Smooth muscle cell (in vitro differentiated cells): ENCODE measurements around the gene BAIAP3. TPM values are rescaled to one million over a fixed set of nuclear protein-coding genes. Genes with fewer than 3 reads are reported as not detected.

ENCODE experiments used
- DNase-seq: peaks from one replicate; lab custom pipeline; 2025; ENCODE audit not compliant: unreplicated experiment; lab: John Stamatoyannopoulos, UW
- H2AFZ ChIP-seq: fragments of 200-600 bp; sonication (generic); 2 replicates; pipeline ENCODE4 v1.6.0; 2016; ENCODE audit warnings: antibody characterized with exemption, low read depth, mild to moderate bottlenecking
- H3F3A ChIP-seq: fragments of 200-600 bp; sonication (generic); 2 replicates; pipeline ENCODE4 v1.6.0; 2017; ENCODE audit warnings: antibody characterized with exemption, low read depth
- H3K27ac ChIP-seq: fragments of 200-600 bp; sonication (generic); 2 replicates; pipeline ENCODE4 v1.5.1; 2016; ENCODE audit warnings: low read depth, mild to moderate bottlenecking
- H3K27me3 ChIP-seq: fragments of 200-600 bp; sonication (generic); 2 replicates; pipeline ENCODE4 v1.6.1; 2016; ENCODE audit warnings: low read depth, mild to moderate bottlenecking
- H3K36me3 ChIP-seq: fragments of 200-600 bp; sonication (generic); 2 replicates; pipeline ENCODE4 v1.5.1; 2016; ENCODE audit warnings: low read depth
- H3K4me1 ChIP-seq: fragments of 200-600 bp; sonication (generic); 2 replicates; pipeline ENCODE4 v1.5.1; 2016; ENCODE audit warnings: low read depth
- H3K4me2 ChIP-seq: fragments of 200-600 bp; sonication (generic); 2 replicates; pipeline ENCODE4 v1.6.0; 2016; ENCODE audit warnings: mild to moderate bottlenecking
- H3K4me3 ChIP-seq: fragments of 200-600 bp; sonication (generic); 2 replicates; pipeline ENCODE4 v1.5.1; 2016; ENCODE audit warnings: mild to moderate bottlenecking
- H3K79me2 ChIP-seq: fragments of 200-600 bp; sonication (generic); 2 replicates; pipeline ENCODE4 v1.6.0; 2016; ENCODE audit warnings: low read depth, mild to moderate bottlenecking
- H3K9ac ChIP-seq: fragments of 200-600 bp; sonication (generic); 2 replicates; pipeline ENCODE4 v1.6.0; 2016; ENCODE audit warnings: low read depth
- H3K9me3 ChIP-seq: fragments of 200-600 bp; sonication (generic); replicated peaks from 2 replicates; pipeline ENCODE4 v1.5.1; 2016; ENCODE audit warnings: low read depth
- H4K20me1 ChIP-seq: fragments of 200-600 bp; sonication (generic); 2 replicates; pipeline ENCODE4 v1.6.0; 2016; ENCODE audit warnings: low read depth
- WGBS: methylation state at CpG from one replicate; pipeline ENCODE4 v1.1.7; 2016; ENCODE audit warnings: low lambda C conversion rate; 5-methylcytosine and 5-hydroxymethylcytosine counted together
- polyA plus RNA-seq: library from polyadenylated mRNA; unstranded; fragments of >200 nt; fragmentation: Nextera tagmentation; extraction: Ambion mirVana; gene quantifications from 2 replicates; pipeline ENCODE4 v1.2.1, GENCODE V29; 2016
- total RNA-seq: library from RNA; depleted of rRNA; stranded (reverse); fragments of >200 nt; gene quantifications from 2 replicates; pipeline ENCODE4 v1.2.3, GENCODE V29; 2014
- TF ChIP-seq, protein P1 (sequence below): fragments of 200-600 bp; sonication (generic); IDR thresholded peaks from 2 replicates; pipeline ENCODE4 v1.5.1; 2017; ENCODE audit warnings: borderline replicate concordance, mild to moderate bottlenecking, antibody characterized with exemption; ENCODE audit not compliant: insufficient read depth, poor library complexity, severe bottlenecking

Gene BAIAP3
- total and polyA plus RNA-seq, 2 experiments from 2014 or later = 0.31 to 0.51 TPM

DNA sequence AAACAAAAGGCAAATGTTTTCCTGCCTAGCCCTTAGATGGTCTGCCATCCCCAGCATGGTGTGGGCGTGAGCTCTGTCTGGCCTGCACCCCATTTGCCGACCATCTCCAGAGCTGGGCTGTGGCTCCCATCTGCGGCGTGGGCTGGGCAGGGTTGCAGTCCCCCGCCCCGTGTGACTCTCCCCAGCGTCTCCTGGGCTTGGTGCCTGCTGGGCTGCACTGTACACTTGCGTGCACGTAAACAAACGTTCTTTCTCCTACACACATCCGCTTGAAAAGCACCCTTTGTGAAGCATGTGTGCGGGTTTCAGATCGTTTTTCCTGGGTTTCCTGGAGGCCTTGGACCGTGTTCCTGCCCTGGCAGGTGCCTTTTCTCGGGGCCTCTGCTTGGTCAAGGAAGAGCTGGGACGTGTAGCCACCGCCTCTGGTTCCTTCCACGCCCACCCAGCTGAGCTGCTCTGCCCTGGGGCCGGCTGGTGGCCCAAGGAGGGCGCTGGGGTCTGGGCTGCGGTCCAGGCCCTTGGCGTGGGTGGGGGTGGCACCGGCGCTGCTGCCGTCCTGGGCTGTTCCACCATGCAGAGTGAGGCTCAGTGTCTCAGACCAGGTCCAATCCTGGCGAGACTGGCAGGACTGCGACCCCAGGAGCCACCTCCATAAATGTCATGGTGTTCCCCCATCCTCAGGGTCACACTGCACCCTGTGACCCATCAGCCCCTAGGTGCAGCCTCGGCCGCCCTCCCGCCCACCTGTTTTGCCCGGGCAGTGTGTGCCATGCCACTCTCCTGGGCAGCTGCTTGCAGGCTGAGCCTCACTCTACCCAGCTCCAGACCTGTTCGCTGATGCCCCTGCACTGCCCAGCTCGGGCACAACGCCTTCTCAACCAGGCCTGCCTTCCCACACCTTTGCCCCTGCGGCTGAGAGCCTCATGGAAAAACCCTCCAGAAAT, 9.9 kb upstream of the BAIAP3 start:
- WGBS = 96% methylated on average over 35 of the region's 35 CpGs
- H3K9me3 ChIP-seq = no peaks in the 10 kb centered on the region
- peaks cover 10% of the 10 kb centered on the region for H3K79me2 ChIP-seq
- H3K27me3 ChIP-seq = no peaks in the 10 kb centered on the region
- H3K9ac ChIP-seq = no peak overlapping the region
- H3K27ac ChIP-seq = no peak overlapping the region
- H3K4me2 ChIP-seq = no peak overlapping the region
- DNase-seq = no peak
- no peak overlapping the region for H2AFZ ChIP-seq
- peaks cover 5% of the 10 kb centered on the region for H3K36me3 ChIP-seq
- peaks cover 58% of the 10 kb centered on the region for H4K20me1 ChIP-seq
- H3K4me1 ChIP-seq = no peaks in the 10 kb centered on the region
- no peaks in the 10 kb centered on the region for H3F3A ChIP-seq
- TF ChIP-seq, protein P1, sequence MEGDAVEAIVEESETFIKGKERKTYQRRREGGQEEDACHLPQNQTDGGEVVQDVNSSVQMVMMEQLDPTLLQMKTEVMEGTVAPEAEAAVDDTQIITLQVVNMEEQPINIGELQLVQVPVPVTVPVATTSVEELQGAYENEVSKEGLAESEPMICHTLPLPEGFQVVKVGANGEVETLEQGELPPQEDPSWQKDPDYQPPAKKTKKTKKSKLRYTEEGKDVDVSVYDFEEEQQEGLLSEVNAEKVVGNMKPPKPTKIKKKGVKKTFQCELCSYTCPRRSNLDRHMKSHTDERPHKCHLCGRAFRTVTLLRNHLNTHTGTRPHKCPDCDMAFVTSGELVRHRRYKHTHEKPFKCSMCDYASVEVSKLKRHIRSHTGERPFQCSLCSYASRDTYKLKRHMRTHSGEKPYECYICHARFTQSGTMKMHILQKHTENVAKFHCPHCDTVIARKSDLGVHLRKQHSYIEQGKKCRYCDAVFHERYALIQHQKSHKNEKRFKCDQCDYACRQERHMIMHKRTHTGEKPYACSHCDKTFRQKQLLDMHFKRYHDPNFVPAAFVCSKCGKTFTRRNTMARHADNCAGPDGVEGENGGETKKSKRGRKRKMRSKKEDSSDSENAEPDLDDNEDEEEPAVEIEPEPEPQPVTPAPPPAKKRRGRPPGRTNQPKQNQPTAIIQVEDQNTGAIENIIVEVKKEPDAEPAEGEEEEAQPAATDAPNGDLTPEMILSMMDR = no peak
- no peak overlapping the region for H3K4me3 ChIP-seq

- H3K4me2 ChIP-seq = no peak overlapping the region
- no peaks in the 10 kb centered on the region for H3K27me3 ChIP-seq
- no peaks in the 10 kb centered on the region for H3K9me3 ChIP-seq
- WGBS = 89% methylated on average over 22 of the region's 22 CpGs
- H3K27ac ChIP-seq = no peak overlapping the region
- peaks cover 6% of the 10 kb centered on the region for H3K79me2 ChIP-seq
- no peaks in the 10 kb centered on the region for H3F3A ChIP-seq
- no peak overlapping the region for H3K9ac ChIP-seq
- H2AFZ ChIP-seq = no peak overlapping the region
- H4K20me1 ChIP-seq = peaks cover 51% of the 10 kb centered on the region
- no peak overlapping the region for H3K4me3 ChIP-seq
- DNase-seq = no peak
- TF ChIP-seq, protein P1 = no peak
- no peaks in the 10 kb centered on the region for H3K4me1 ChIP-seq
- peaks cover 5% of the 10 kb centered on the region for H3K36me3 ChIP-seq
These were observed 9.1 kb upstream of the BAIAP3 start for GRCh38 chr16:1324286-1324826.

DNA sequence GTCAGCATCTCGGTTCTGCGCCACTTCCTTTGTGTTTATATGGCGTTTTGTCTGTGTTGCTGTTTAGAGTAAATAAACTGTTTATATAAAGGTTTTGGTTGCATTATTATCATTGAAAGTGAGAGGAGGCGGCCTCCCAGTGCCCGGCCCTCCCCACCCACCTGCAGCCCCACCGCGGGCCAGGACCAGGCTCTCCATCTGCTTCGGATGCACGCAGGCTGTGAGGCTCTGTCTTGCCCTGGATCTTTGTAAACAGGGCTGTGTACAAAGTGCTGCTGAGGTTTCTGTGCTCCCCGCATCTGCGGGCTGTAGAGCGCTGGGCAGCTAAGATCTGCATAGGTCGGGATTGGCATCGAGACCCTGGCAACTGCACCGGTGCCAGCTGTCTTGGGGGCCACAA, 8.2 kb upstream of the BAIAP3 start:
- H3K9me3 ChIP-seq = no peaks in the 10 kb centered on the region
- no peaks in the 10 kb centered on the region for H3K79me2 ChIP-seq
- TF ChIP-seq, protein P1 = no peak
- H3K27me3 ChIP-seq = no peaks in the 10 kb centered on the region
- H3K36me3 ChIP-seq = no peaks in the 10 kb centered on the region
- H3F3A ChIP-seq = no peaks in the 10 kb centered on the region
- no peak overlapping the region for H3K4me3 ChIP-seq
- no peak overlapping the region for H3K9ac ChIP-seq
- H2AFZ ChIP-seq = no peak overlapping the region
- no peak for DNase-seq
- 95% methylated on average over 15 of the region's 15 CpGs for WGBS
- H3K27ac ChIP-seq = no peak overlapping the region
- H3K4me1 ChIP-seq = no peaks in the 10 kb centered on the region
- H4K20me1 ChIP-seq = peaks cover 42% of the 10 kb centered on the region
- no peak overlapping the region for H3K4me2 ChIP-seq
